A549 (cell line): ENCODE data around the gene ALDH1L1. TPM values are rescaled to one million over a fixed set of nuclear protein-coding genes. Genes with fewer than 3 reads are reported as not detected.
"Not testable (repeated sequence)": the region's sequence is repeated elsewhere in the genome, so short reads cannot be mapped to it uniquely, and the experiment has no call there.

Experiments
- ATAC-seq, 2 experiments: fragments of 200-7000 bp in 1 of 2; fragments of >200 bp in 1 of 2; cut with Nextera tagmentation in 1 of 2; cut with Tn5 transposase in 1 of 2; 3 replicates each; pipeline versions ENCODE4 v1.8.0 to v1.9.1; 2018 to 2020; ENCODE audit warnings: mild to moderate bottlenecking in 1 of 2, moderate library complexity in 1 of 2
- CTCF ChIA-PET: fragments of 300-600 bp; sonication (Branson Sonifier 250); formaldehyde crosslinking; extraction: SDS; loops from one replicate; lab custom pipeline; 2021; ENCODE audit warnings: antibody characterized with exemption, inconsistent platforms; lab: Yijun Ruan, JAX
- POLR2A ChIA-PET: fragments of 350-600 bp; formaldehyde crosslinking; extraction: SDS; loops from one replicate; lab custom pipeline; 2021; ENCODE audit warnings: antibody characterized with exemption, inconsistent platforms; lab: Yijun Ruan, JAX
- DNase-seq, 2 experiments: peaks; one replicate each; pipeline versions ENCODE4 v3.0.0 to v3.0.0-alpha.2; 2011 to 2016; ENCODE audit warnings: low read depth in 1 of 2, low spot score in 1 of 2
- FAIRE-seq: peaks from 2 replicates; lab custom pipeline; 2011; peaks lifted over from hg19 to GRCh38; lab: Jason Lieb, UNC
- H3K27ac ChIP-seq, 2 experiments: fragments of >200 bp; sonication (Bioruptor Twin); formaldehyde crosslinking; 3 replicates each; pipeline ENCODE4 v1.5.1; 2016 to 2017
- H3K4me1 ChIP-seq: fragments of >200 bp; sonication (Bioruptor Twin); formaldehyde crosslinking; 3 replicates; pipeline ENCODE4 v1.6.1; 2016
- H3K4me2 ChIP-seq: fragments of >200 bp; sonication (Bioruptor Twin); formaldehyde crosslinking; 3 replicates; pipeline ENCODE4 v1.6.1; 2016
- H3K4me3 ChIP-seq: fragments of >200 bp; sonication (Bioruptor Twin); formaldehyde crosslinking; 3 replicates; pipeline ENCODE4 v1.5.1; 2016
- H3K9me3 ChIP-seq: fragments of >200 bp; sonication (Bioruptor Twin); formaldehyde crosslinking; 3 replicates; pipeline ENCODE4 v1.6.1; 2016
- CBX2 ChIP-seq: fragments of 200-600 bp; sonication (generic); IDR thresholded peaks from 2 replicates; pipeline ENCODE4 v1.6.1; 2016; ENCODE audit warnings: low read depth, mild to moderate bottlenecking, borderline replicate concordance
- CBX8 ChIP-seq: fragments of 200-600 bp; sonication (generic); IDR thresholded peaks from 2 replicates; pipeline ENCODE4 v1.6.1; 2016
- CHD2 ChIP-seq: fragments of 150-350 bp; IDR thresholded peaks from 2 replicates; pipeline ENCODE4 v1.6.1; 2014; ENCODE audit warnings: low read length; ENCODE audit not compliant: partially characterized antibody
- GATA3 ChIP-seq: IDR thresholded peaks from 2 replicates; pipeline ENCODE4 v1.6.1; 2012; ENCODE audit warnings: borderline replicate concordance
- HOXB13 ChIP-seq: fragments of 250-450 bp; sonication (Bioruptor Pico); IDR thresholded peaks from 2 replicates; pipeline ENCODE4 v1.5.0; 2020; ENCODE audit warnings: low read depth, mild to moderate bottlenecking, moderate library complexity
- JUN ChIP-seq, 2 experiments: fragments of >200 bp; sonication (Bioruptor Twin); formaldehyde crosslinking; IDR thresholded peaks; 2 replicates in 1 of 2; 3 replicates in 1 of 2; pipeline ENCODE4 v1.6.1; 2016 to 2017
- JUNB ChIP-seq: fragments of >200 bp; sonication (Bioruptor Twin); formaldehyde crosslinking; IDR thresholded peaks from 2 replicates; pipeline ENCODE4 v1.6.1; 2016
- MAZ ChIP-seq: fragments of 150-350 bp; IDR thresholded peaks from 2 replicates; pipeline ENCODE4 v1.6.1; 2014; ENCODE audit warnings: antibody characterized with exemption, low read depth, low read length, borderline replicate concordance
- NR3C1 ChIP-seq: fragments of >200 bp; sonication (Bioruptor Twin); formaldehyde crosslinking; IDR thresholded peaks from 3 replicates; pipeline ENCODE4 v1.6.1; 2017
- PHF8 ChIP-seq: fragments of 200-600 bp; sonication (generic); IDR thresholded peaks from 2 replicates; pipeline ENCODE4 v1.6.1; 2016; ENCODE audit warnings: low read depth, mild to moderate bottlenecking, antibody characterized with exemption, moderate library complexity, borderline replicate concordance
- RARB ChIP-seq: fragments of 250-450 bp; sonication (Bioruptor Pico); IDR thresholded peaks from 2 replicates; pipeline ENCODE4 v1.8.0; 2021; ENCODE audit warnings: mild to moderate bottlenecking, moderate library complexity
- RFX5 ChIP-seq: fragments of 450-650 bp; IDR thresholded peaks from 2 replicates; pipeline ENCODE4 v1.7.1; 2014; ENCODE audit warnings: antibody characterized with exemption, mild to moderate bottlenecking, moderate library complexity
- RNF2 ChIP-seq: fragments of 200-600 bp; sonication (generic); IDR thresholded peaks from 2 replicates; pipeline ENCODE4 v1.6.1; 2016; ENCODE audit warnings: low read depth, mild to moderate bottlenecking, antibody characterized with exemption, moderate library complexity, borderline replicate concordance
- SREBF2 ChIP-seq: fragments of 450-650 bp; IDR thresholded peaks from 2 replicates; pipeline ENCODE4 v1.6.1; 2014; ENCODE audit warnings: mild to moderate bottlenecking, moderate library complexity
- TFCP2L1 ChIP-seq: fragments of 250-450 bp; sonication (Bioruptor Pico); IDR thresholded peaks from 2 replicates; pipeline ENCODE4 v1.5.0; 2021; ENCODE audit warnings: mild to moderate bottlenecking
- ZC3H11A ChIP-seq: fragments of 450-650 bp; IDR thresholded peaks from 2 replicates; pipeline ENCODE4 v1.6.1; 2014; ENCODE audit warnings: antibody characterized with exemption, mild to moderate bottlenecking
- ZFP36 ChIP-seq: fragments of 450-650 bp; IDR thresholded peaks from 2 replicates; pipeline ENCODE4 v1.6.1; 2014; ENCODE audit warnings: borderline replicate concordance; ENCODE audit not compliant: partially characterized antibody
- WGBS: methylation state at CpG from one replicate; pipeline ENCODE4 v1.1.6; 2017; ENCODE audit errors: missing lambda C conversion rate; 5-methylcytosine and 5-hydroxymethylcytosine counted together
- polyA plus RNA-seq, 4 experiments: library from polyadenylated mRNA; depleted of rRNA in 3 of 4; stranded (reverse); fragments of >200 nt; fragmentation: RNase III in 1 of 4; extraction: RNeasy Plus Mini Kit Qiagen cat#74134 plus additional on column Dnase treatment in 1 of 4; gene quantifications; 2 replicates in 3 of 4; 3 replicates in 1 of 4; pipeline ENCODE4 v1.2.3, GENCODE V29; 2011 to 2017
- TF ChIP-seq, protein P1 (sequence below): fragments of 150-350 bp; IDR thresholded peaks from 2 replicates; pipeline ENCODE4 v1.6.1; 2014; ENCODE audit warnings: low read depth, mild to moderate bottlenecking, low read length
- TF ChIP-seq, protein P2 (sequence below): fragments of >200 bp; sonication (Bioruptor Twin); formaldehyde crosslinking; IDR thresholded peaks from 3 replicates; pipeline ENCODE4 v1.6.1; 2016
- TF ChIP-seq, protein P3 (sequence below): fragments of 250-450 bp; sonication (Bioruptor Pico); IDR thresholded peaks from 2 replicates; pipeline ENCODE4 v1.5.0; 2020; ENCODE audit warnings: low read depth, mild to moderate bottlenecking, moderate library complexity

Gene ALDH1L1
- polyA plus RNA-seq, 2 of the 4 experiments (the other 2 are of a cell fraction) = 0.14 to 0.18 TPM

DNA sequence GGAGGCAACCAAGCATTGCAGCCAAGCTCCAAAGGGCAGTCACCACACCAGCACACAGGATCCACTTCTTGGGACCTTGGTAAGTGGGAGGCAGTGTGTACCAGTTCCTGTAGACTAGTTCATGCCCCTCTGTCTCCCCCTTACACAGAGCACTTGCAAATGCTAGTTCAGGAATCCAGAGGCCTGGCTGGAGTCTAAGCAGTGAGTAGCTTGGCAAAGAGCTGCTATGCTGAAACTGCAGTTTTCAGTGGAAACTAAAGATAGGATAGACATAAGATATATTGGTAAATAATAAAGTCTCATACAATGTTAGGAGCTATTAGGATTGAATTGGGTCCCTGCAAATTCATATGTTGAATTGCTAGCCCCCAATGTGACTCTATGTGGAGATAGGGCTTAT is 82.6 kb downstream of the ALDH1L1 start:
- ATAC-seq = no peak
- no peaks in the 10 kb centered on the region for H3K9me3 ChIP-seq
- H3K27ac ChIP-seq = no peak overlapping the region
- no peak overlapping the region for H3K4me3 ChIP-seq
- no peak for FAIRE-seq
- CTCF ChIA-PET = interaction anchor here (1.1 kb wide), 1 partner anchor 27 kb away, joined by 3 read pairs; no protein-coding TSS in a partner anchor
- TF ChIP-seq GATA3 (no peak), RARB (CRISPR knock-in tag) (no peak), RFX5 (no peak), PHF8 (no peak), ZFP36 (no peak), MAZ (no peak), CBX8 (no peak), JUNB (no peak), RNF2 (no peak), ZC3H11A (no peak), SREBF2 (no peak)
- TF ChIP-seq, all 56 proteins: peak for 0
- Histone ChIP-seq H3K4me1 (no peaks in the 10 kb centered on the region), H3K4me2 (no peak overlapping the region)
- DNase-seq = no peak
- POLR2A ChIA-PET = no interaction called here

DNA sequence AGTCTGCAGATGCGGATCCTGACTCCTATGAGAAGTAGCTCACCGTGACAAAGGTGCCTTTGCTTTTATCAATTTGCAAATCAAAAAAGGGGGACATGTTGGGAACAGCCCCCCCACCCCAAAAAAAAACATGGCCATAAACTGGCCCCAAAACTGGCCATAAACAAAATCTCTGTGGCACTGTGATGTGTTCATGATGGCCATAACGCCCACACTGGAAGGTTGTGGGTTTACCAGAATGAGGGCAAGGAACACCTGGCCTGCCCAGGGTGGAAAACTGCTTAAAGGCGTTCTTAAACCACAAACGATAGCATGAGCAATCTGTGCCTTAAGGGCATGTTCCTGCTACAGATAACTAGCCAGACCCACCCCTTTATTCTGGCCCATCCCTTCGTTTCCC is 84.1 kb downstream of the ALDH1L1 start:
- ATAC-seq, H3K4me3 ChIP-seq, POLR2A ChIA-PET, H3K4me1 ChIP-seq, FAIRE-seq, H3K4me2 ChIP-seq, H3K27ac ChIP-seq, DNase-seq, H3K9me3 ChIP-seq: not testable (repeated sequence)
- 23% methylated on average over 6 of the region's 6 CpGs for WGBS
- CTCF ChIA-PET = interaction anchor here (0.7 kb wide), 1 partner anchor 12 kb away, joined by 3 read pairs; the partner anchor contains the start of gene SLC41A3

DNA sequence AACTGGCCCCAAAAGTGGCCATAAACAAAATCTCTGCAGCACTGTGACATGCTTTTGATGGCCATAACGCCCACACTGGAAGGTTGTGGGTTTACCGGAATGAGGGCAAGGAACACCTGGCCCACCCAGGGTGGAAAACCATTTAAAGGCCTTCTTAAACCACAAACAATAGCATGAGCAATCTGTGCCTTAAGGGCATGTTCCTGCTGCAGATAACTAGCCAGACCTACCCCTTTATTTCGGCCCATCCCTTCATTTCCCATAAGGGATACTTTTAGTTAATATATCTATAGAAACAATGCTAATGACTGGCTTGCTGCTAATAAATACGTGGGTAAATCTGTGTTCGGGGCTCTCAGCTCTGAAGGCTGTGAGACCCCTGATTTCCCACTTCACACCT is 88.3 kb downstream of the ALDH1L1 start:
- 38% methylated on average over 5 of the region's 5 CpGs for WGBS
- H3K4me1 ChIP-seq, ATAC-seq, CTCF ChIA-PET, FAIRE-seq, H3K4me2 ChIP-seq, H3K27ac ChIP-seq, POLR2A ChIA-PET, H3K4me3 ChIP-seq, H3K9me3 ChIP-seq, DNase-seq: not testable (repeated sequence)

GRCh38 chr3:126087552-126088175 is 92.7 kb downstream of the ALDH1L1 start:
- FAIRE-seq = no peak
- ChIA-PET POLR2A (no interaction called here), CTCF (no interaction called here)
- Histone ChIP-seq H3K4me1 (peaks cover 4% of the 10 kb centered on the region; the same call in 1 of the 3 replicates), H3K9me3 (peaks cover 3% of the 10 kb centered on the region; the same call in 1 of the 3 replicates), H3K27ac (no peak overlapping the region), H3K4me3 (no peak overlapping the region), H3K4me2 (no peak overlapping the region)
- TF ChIP-seq TFCP2L1 (no peak), ZFP36 (peak; percentile 65)
- 3% methylated on average over 1 of the region's 1 CpG for WGBS
- no peak for ATAC-seq
- no peak for DNase-seq

GRCh38 chr3:126085841-126086240 is 94.5 kb downstream of the ALDH1L1 start:
- Histone ChIP-seq H3K4me2 (no peak overlapping the region), H3K27ac (no peak overlapping the region), H3K9me3 (peaks cover 3% of the 10 kb centered on the region; the same call in 1 of the 3 replicates), H3K4me3 (no peak overlapping the region), H3K4me1 (peaks cover 13% of the 10 kb centered on the region)
- FAIRE-seq (no peak), DNase-seq (no peak), ATAC-seq (no peak)
- TF ChIP-seq CBX2 (no peak), JUN (IDR thresholded peaks at IDR 0.05) (no peak), HOXB13 (CRISPR knock-in tag) (no peak), RNF2 (no peak), CBX8 (no peak), CHD2 (no peak), NR3C1 (no peak), ZC3H11A (no peak)
- TF ChIP-seq, protein P1, sequence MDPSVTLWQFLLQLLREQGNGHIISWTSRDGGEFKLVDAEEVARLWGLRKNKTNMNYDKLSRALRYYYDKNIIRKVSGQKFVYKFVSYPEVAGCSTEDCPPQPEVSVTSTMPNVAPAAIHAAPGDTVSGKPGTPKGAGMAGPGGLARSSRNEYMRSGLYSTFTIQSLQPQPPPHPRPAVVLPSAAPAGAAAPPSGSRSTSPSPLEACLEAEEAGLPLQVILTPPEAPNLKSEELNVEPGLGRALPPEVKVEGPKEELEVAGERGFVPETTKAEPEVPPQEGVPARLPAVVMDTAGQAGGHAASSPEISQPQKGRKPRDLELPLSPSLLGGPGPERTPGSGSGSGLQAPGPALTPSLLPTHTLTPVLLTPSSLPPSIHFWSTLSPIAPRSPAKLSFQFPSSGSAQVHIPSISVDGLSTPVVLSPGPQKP = no peak
- TF ChIP-seq, protein P2, sequence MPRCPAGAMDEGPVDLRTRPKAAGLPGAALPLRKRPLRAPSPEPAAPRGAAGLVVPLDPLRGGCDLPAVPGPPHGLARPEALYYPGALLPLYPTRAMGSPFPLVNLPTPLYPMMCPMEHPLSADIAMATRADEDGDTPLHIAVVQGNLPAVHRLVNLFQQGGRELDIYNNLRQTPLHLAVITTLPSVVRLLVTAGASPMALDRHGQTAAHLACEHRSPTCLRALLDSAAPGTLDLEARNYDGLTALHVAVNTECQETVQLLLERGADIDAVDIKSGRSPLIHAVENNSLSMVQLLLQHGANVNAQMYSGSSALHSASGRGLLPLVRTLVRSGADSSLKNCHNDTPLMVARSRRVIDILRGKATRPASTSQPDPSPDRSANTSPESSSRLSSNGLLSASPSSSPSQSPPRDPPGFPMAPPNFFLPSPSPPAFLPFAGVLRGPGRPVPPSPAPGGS = no peak
- TF ChIP-seq, protein P3, sequence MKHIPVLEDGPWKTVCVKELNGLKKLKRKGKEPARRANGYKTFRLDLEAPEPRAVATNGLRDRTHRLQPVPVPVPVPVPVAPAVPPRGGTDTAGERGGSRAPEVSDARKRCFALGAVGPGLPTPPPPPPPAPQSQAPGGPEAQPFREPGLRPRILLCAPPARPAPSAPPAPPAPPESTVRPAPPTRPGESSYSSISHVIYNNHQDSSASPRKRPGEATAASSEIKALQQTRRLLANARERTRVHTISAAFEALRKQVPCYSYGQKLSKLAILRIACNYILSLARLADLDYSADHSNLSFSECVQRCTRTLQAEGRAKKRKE (CRISPR knock-in tag) = no peak
- WGBS = 3% methylated on average over 2 of the region's 2 CpGs
- ChIA-PET POLR2A (no interaction called here), CTCF (interaction anchor here (1.2 kb wide), 1 partner anchor 49 kb away, joined by 3 read pairs; no protein-coding TSS in a partner anchor)
